Spleen (tissue), 7 donors: ENCODE measurements around the gene TSC22D4.

Source experiments
- CTCF ChIP-seq, 11 experiments: fragments of 200-600 bp in 7 of 11; fragments of 450-650 bp in 4 of 11; sonication (generic) in 4 of 11; IDR thresholded peaks in 8 of 11; conservative IDR thresholded peaks in 3 of 11; 1 replicate in 7 of 11; 2 replicates in 4 of 11; pipeline versions ENCODE4 v1.4.0 to v1.8.0; 2016 to 2021; ENCODE audit warnings: antibody characterized with exemption in 11 of 11, inconsistent platforms in 4 of 11, mild to moderate bottlenecking in 1 of 11
- POLR2A ChIP-seq, 3 donors: fragments of 450-650 bp; IDR thresholded peaks; one replicate each; pipeline ENCODE4 v1.5.1; 2017; ENCODE audit warnings: antibody characterized with exemption in 3 of 3, mild to moderate bottlenecking in 1 of 3
- donor health status: DM: no; HTN: no; CAD: no; lungs with moderate emphysema.
- donor health status: DM: no; HTN: no; CAD: no.
- donor health status: DM: no; HTN: no; CAD: no.

DNA sequence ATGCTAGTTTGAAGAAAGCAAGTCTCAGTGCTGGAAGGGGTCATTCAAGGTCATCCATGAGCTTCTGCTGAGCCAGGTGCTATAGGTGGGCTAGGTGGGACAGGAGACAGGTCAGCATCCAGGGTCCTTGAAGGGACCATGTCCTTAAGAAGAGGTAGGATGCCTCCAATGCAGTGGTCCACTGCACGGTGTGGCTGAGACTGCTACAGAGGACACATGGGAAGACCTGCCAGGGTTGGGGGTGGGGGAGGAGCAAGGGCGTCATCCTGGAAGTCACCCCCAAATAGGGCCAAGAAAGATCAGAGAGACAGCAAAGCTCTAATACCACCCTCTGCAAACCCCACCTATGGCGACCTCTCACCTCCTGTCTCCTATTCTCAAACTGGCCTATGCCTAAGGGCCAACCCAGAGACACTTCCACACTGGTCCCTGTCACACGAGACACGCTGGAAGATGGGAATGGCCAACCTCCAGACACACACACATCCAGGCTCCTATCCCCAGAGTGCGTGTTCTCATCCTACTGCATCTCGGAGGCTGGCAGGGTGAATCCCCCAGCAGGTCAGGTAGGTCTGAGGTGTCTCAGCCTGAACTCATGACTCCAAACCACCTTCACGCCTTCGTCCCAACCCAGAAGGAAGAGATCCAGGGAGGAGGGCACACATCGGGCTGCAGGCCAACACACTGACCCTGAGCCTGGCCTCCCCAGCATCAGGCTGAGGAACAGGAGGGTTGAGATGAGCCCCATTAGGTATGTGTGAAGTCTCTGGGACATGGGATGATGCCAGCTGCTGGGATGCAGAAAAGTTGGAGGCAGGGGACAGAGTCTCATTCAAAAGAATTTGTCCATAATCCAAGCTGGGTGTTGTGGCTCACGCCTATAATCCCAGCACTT lies 37.1 kb downstream of the TSC22D4 start:
- TF ChIP-seq CTCF (IDR thresholded peaks at IDR 0.05 in 8 of 11, conservative IDR thresholded peaks at IDR 0.05 in 3 of 11) (no peak), POLR2A (IDR thresholded peaks at IDR 0.05) (no peak)
